Activated CD8-positive, alpha-beta T cell treated with anti-CD3 and anti-CD28 coated beads, Interleukin-2, amount 10 ng/mL, durations not matched to agents 7 days and 5 days (primary cell): ENCODE measurements around the gene ARIH1. TPM values are rescaled to one million over a fixed set of nuclear protein-coding genes. Genes with fewer than 3 reads are reported as not detected.

ENCODE experiments used
- ATAC-seq: fragments of 150-1000 bp; cut with Tn5 transposase; one replicate; pipeline ENCODE4 v1.10.0; 2021; ENCODE audit warnings: moderate library complexity
- CTCF ChIA-PET: fragments of 350-600 bp; sonication (Branson Sonifier 250); formaldehyde crosslinking; loops from one replicate; lab custom pipeline; 2021; ENCODE audit warnings: antibody characterized with exemption; lab: Charles Lee
- POLR2A ChIA-PET: fragments of 350-600 bp; sonication (Branson Sonifier 250); formaldehyde crosslinking; loops from one replicate; lab custom pipeline; 2021; ENCODE audit warnings: antibody characterized with exemption; lab: Charles Lee
- DNase-seq: peaks from one replicate; pipeline ENCODE4 v3.0.0-alpha.2; 2020
- H3K27ac Mint-ChIP-seq: one replicate; pipeline ENCODE4 v1.8.0; 2021; ENCODE audit warnings: mild to moderate bottlenecking, mixed read lengths
- H3K27me3 Mint-ChIP-seq: one replicate; pipeline ENCODE4 v1.8.0; 2021; ENCODE audit warnings: low read depth, mixed read lengths
- H3K36me3 Mint-ChIP-seq: one replicate; pipeline ENCODE4 v1.8.0; 2021; ENCODE audit warnings: low read depth, mixed read lengths
- H3K4me1 Mint-ChIP-seq: one replicate; pipeline ENCODE4 v1.8.0; 2021; ENCODE audit warnings: low read depth, mixed read lengths
- H3K4me3 Mint-ChIP-seq: one replicate; pipeline ENCODE4 v1.8.0; 2021; ENCODE audit warnings: mild to moderate bottlenecking, mixed read lengths
- H3K9me3 Mint-ChIP-seq: one replicate; pipeline ENCODE4 v1.8.0; 2022; ENCODE audit warnings: mixed read lengths; ENCODE audit not compliant: insufficient read depth
- total RNA-seq, 2 experiments: library from RNA; stranded (reverse); gene quantifications; one replicate each; pipeline ENCODE4 v1.2.3, GENCODE V29; 2021

Gene ARIH1
- total RNA-seq, 2 experiments from 2014 or later, result 110 to 119 TPM

GRCh38 chr15:72579814-72580213 is 105.7 kb downstream of the ARIH1 start:
- H3K4me3 Mint-ChIP-seq, result no peak overlapping the region
- H3K27me3 Mint-ChIP-seq, result no peaks in the 10 kb centered on the region
- ATAC-seq, result no peak
- H3K27ac Mint-ChIP-seq, result no peak overlapping the region
- H3K36me3 Mint-ChIP-seq, result peaks cover 55% of the 10 kb centered on the region
- DNase-seq, result no peak
- no peaks in the 10 kb centered on the region for H3K4me1 Mint-ChIP-seq
- ChIA-PET POLR2A (no interaction called here), CTCF (no interaction called here)
- H3K9me3 Mint-ChIP-seq, result no peaks in the 10 kb centered on the region

DNA sequence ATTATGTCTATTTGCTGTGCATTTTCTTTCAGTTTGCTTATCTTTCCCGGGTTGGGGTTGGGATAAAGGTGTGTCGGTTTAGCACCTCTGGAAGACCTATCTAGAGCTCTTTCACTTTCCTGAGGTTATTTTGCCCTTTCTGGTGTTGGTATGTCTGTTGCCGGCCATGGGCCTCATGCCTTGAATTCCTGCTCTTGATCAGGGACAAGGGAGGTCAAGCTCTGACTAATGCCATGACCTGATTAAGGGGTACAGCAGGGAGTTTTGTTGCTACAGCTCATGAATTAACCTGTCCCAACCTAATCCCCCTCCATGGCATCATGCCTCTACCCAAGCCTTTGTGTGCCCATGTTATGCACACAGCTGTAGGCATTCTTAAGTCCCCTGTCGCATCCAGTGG is 109.9 kb downstream of the ARIH1 start:
- Mint-ChIP-seq H3K4me1 (no peaks in the 10 kb centered on the region), H3K27ac (no peak overlapping the region), H3K27me3 (no peaks in the 10 kb centered on the region), H3K4me3 (no peak overlapping the region), H3K9me3 (no peaks in the 10 kb centered on the region), H3K36me3 (peaks cover 32% of the 10 kb centered on the region)
- ATAC-seq (no peak), DNase-seq (no peak)
- POLR2A ChIA-PET, result interaction anchor here (0.7 kb wide), 1 partner anchor 17 kb away, joined by 3 read pairs; no protein-coding TSS in a partner anchor
- CTCF ChIA-PET, result interaction anchor here (1.1 to 1.8 kb wide), 2 partner anchors 16 to 271 kb away, joined by 3 to 5 read pairs; no protein-coding TSS in a partner anchor

DNA sequence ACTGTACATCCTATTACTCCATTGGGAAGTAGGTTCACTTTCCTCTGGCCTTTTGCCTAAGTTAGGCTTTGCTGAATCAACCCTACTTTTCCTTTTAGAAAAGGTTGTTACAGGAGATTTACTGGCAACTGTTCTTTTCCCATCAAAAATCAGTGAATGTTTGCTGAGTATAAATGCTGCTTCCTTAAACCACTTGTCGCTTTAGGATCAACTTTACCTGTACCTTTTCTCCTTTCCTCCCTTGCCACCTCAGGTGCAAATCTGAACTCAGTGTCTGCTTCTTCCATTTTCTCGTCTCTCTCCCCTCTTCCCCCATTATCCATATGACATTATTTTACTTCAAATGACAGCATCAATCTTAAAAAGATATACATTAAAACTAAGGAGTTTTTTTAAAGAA is 110.9 kb downstream of the ARIH1 start:
- DNase-seq (no peak), ATAC-seq (no peak)
- Mint-ChIP-seq H3K4me1 (no peaks in the 10 kb centered on the region), H3K9me3 (no peaks in the 10 kb centered on the region), H3K4me3 (no peak overlapping the region), H3K27ac (no peak overlapping the region), H3K36me3 (peaks cover 24% of the 10 kb centered on the region), H3K27me3 (no peaks in the 10 kb centered on the region)
- CTCF ChIA-PET, result interaction anchor here (1.1 to 1.8 kb wide), 2 partner anchors 15 to 272 kb away, joined by 3 to 5 read pairs; no protein-coding TSS in a partner anchor
- POLR2A ChIA-PET, result no interaction called here

GRCh38 chr15:72585476-72586058 is 111.4 kb downstream of the ARIH1 start:
- Mint-ChIP-seq H3K4me1 (no peaks in the 10 kb centered on the region), H3K27me3 (no peaks in the 10 kb centered on the region), H3K27ac (no peak overlapping the region), H3K36me3 (peaks cover 20% of the 10 kb centered on the region), H3K9me3 (no peaks in the 10 kb centered on the region), H3K4me3 (no peak overlapping the region)
- ATAC-seq, result no peak
- ChIA-PET CTCF (interaction anchor here (1.0 to 1.6 kb wide), 3 partner anchors 11 to 273 kb away, joined by 3 to 7 read pairs (median 4); no protein-coding TSS in a partner anchor), POLR2A (no interaction called here)
- DNase-seq, result no peak

GRCh38 chr15:72588096-72588495 is 114.0 kb downstream of the ARIH1 start:
- Mint-ChIP-seq H3K27ac (no peak overlapping the region), H3K27me3 (no peaks in the 10 kb centered on the region), H3K36me3 (peaks cover 10% of the 10 kb centered on the region), H3K9me3 (no peaks in the 10 kb centered on the region), H3K4me3 (no peak overlapping the region), H3K4me1 (no peaks in the 10 kb centered on the region)
- ChIA-PET CTCF (interaction anchor here (0.9 kb wide), 1 partner anchor 12 kb away, joined by 4 read pairs; no protein-coding TSS in a partner anchor), POLR2A (no interaction called here)
- DNase-seq, result no peak
- ATAC-seq, result no peak

DNA sequence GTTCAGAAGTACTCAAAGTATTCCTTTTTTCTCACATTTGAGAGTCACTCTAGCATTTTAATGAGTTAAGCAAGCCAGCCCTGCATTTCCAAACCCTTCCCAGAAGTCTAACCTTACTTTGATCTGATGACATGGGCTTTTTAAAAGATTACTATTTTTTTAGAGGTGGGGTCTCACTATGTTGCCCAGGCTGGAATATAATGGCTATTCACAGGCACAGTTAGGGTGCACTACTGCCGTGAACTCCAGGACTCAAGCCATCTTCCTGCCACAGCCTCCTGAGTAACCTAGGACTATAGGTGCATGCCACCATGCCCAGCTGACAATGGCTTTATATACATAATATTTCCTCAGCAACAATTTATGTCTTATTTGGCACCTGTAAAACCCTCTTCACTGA is 116.3 kb downstream of the ARIH1 start:
- ChIA-PET CTCF (interaction anchor here (0.6 to 3.2 kb wide), 2 partner anchors 10 to 38 kb away, joined by 3 to 29 read pairs; no protein-coding TSS in a partner anchor), POLR2A (no interaction called here)
- DNase-seq (no peak), ATAC-seq (no peak)
- no peak overlapping the region for H3K4me3 Mint-ChIP-seq
- no peaks in the 10 kb centered on the region for H3K27me3 Mint-ChIP-seq
- no peaks in the 10 kb centered on the region for H3K4me1 Mint-ChIP-seq
- no peak overlapping the region for H3K27ac Mint-ChIP-seq
- no peaks in the 10 kb centered on the region for H3K9me3 Mint-ChIP-seq
- H3K36me3 Mint-ChIP-seq, result peaks cover 3% of the 10 kb centered on the region

- no peak for ATAC-seq
- POLR2A ChIA-PET, result no interaction called here
- no peak overlapping the region for H3K27ac Mint-ChIP-seq
- no peak overlapping the region for H3K4me3 Mint-ChIP-seq
- no peaks in the 10 kb centered on the region for H3K27me3 Mint-ChIP-seq
- no peak for DNase-seq
- CTCF ChIA-PET, result interaction anchor here (0.6 to 3.2 kb wide), 2 partner anchors 9 to 39 kb away, joined by 3 to 29 read pairs; no protein-coding TSS in a partner anchor
- no peaks in the 10 kb centered on the region for H3K9me3 Mint-ChIP-seq
- H3K4me1 Mint-ChIP-seq, result no peaks in the 10 kb centered on the region
- no peaks in the 10 kb centered on the region for H3K36me3 Mint-ChIP-seq
These were observed 117.2 kb downstream of the ARIH1 start for GRCh38 chr15:72591361-72591760.

- no peaks in the 10 kb centered on the region for H3K9me3 Mint-ChIP-seq
- no peaks in the 10 kb centered on the region for H3K36me3 Mint-ChIP-seq
- H3K4me1 Mint-ChIP-seq, result no peaks in the 10 kb centered on the region
- DNase-seq (no peak), ATAC-seq (no peak)
- ChIA-PET POLR2A (no interaction called here), CTCF (no interaction called here)
- no peak overlapping the region for H3K4me3 Mint-ChIP-seq
- no peak overlapping the region for H3K27ac Mint-ChIP-seq
- no peaks in the 10 kb centered on the region for H3K27me3 Mint-ChIP-seq
These were observed 118.0 kb downstream of the ARIH1 start for GRCh38 chr15:72592097-72592496.

DNA sequence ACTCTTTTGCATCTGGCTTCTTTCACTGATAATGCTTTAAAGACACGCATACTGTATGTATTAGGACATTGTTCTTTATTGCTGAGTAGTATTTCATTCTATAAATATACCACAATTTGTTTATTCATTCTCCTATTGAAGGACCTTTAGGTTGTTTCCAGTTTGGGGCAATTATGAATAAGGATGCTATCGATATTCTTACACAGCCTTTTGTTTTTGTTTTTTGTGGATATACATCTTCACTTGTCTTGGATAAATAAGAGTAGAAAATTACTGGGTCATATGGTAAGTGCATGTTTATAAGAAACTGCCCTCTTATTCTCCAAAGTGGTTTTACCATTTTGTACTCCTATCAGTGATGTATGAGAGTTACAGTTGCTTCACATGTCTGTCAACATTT is 118.5 kb downstream of the ARIH1 start:
- CTCF ChIA-PET, result no interaction called here
- POLR2A ChIA-PET, result no interaction called here

GRCh38 chr15:72593838-72594237 is 119.7 kb downstream of the ARIH1 start:
- no peaks in the 10 kb centered on the region for H3K4me1 Mint-ChIP-seq
- ATAC-seq (no peak), DNase-seq (no peak)
- H3K27me3 Mint-ChIP-seq, result no peaks in the 10 kb centered on the region
- ChIA-PET POLR2A (no interaction called here), CTCF (no interaction called here)
- H3K36me3 Mint-ChIP-seq, result no peaks in the 10 kb centered on the region
- no peak overlapping the region for H3K4me3 Mint-ChIP-seq
- H3K27ac Mint-ChIP-seq, result no peak overlapping the region
- H3K9me3 Mint-ChIP-seq, result no peaks in the 10 kb centered on the region

More for the DNA sequence above, 118.5 kb downstream of the ARIH1 start:
- Mint-ChIP-seq H3K27me3 (no peaks in the 10 kb centered on the region), H3K27ac (no peak overlapping the region), H3K36me3 (no peaks in the 10 kb centered on the region), H3K4me3 (no peak overlapping the region), H3K9me3 (no peaks in the 10 kb centered on the region), H3K4me1 (no peaks in the 10 kb centered on the region)
- ATAC-seq (no peak), DNase-seq (no peak)

- DNase-seq (peak; percentile 52), ATAC-seq (peak; percentile 49)
- Mint-ChIP-seq H3K4me3 (no peak overlapping the region), H3K36me3 (no peaks in the 10 kb centered on the region), H3K4me1 (no peaks in the 10 kb centered on the region), H3K9me3 (no peaks in the 10 kb centered on the region), H3K27ac (no peak overlapping the region), H3K27me3 (peaks cover 7% of the 10 kb centered on the region)
- ChIA-PET CTCF (interaction anchor here (0.6 to 3.6 kb wide), 34 partner anchors 8 to 689 kb away, joined by 3 to 29 read pairs (median 4); partner anchors contain the start of genes ADPGK, BBS4, HEXA and HIGD2B), POLR2A (interaction anchor here (0.9 to 1.1 kb wide), 2 partner anchors 29 to 126 kb away, joined by 3 read pairs; no protein-coding TSS in a partner anchor)
These were observed 125.8 kb downstream of the ARIH1 start for GRCh38 chr15:72599855-72600464.

GRCh38 chr15:72604794-72605193 is 130.7 kb downstream of the ARIH1 start:
- H3K4me3 Mint-ChIP-seq, result no peak overlapping the region
- ATAC-seq (no peak), DNase-seq (no peak)
- POLR2A ChIA-PET, result no interaction called here
- no peak overlapping the region for H3K27ac Mint-ChIP-seq
- peaks cover 7% of the 10 kb centered on the region for H3K27me3 Mint-ChIP-seq
- CTCF ChIA-PET, result no interaction called here
- H3K4me1 Mint-ChIP-seq, result no peaks in the 10 kb centered on the region
- H3K9me3 Mint-ChIP-seq, result no peaks in the 10 kb centered on the region
- H3K36me3 Mint-ChIP-seq, result no peaks in the 10 kb centered on the region
